Kidney epithelial cell (primary cell): ENCODE measurements around the gene SDK2. TPM values are rescaled to one million over a fixed set of nuclear protein-coding genes. Genes with fewer than 3 reads are reported as not detected.

Experiments
- DNase-seq: peaks from one replicate; pipeline ENCODE4 v3.0.0-alpha.2; 2010; ENCODE audit warnings: low read depth
- H3K27me3 ChIP-seq: 2 replicates; pipeline ENCODE4 v1.6.0; 2011; ENCODE audit warnings: low read length; ENCODE audit not compliant: control insufficient read depth, insufficient read depth
- H3K36me3 ChIP-seq: 2 replicates; pipeline ENCODE4 v1.5.1; 2011; ENCODE audit warnings: low read length; ENCODE audit not compliant: control insufficient read depth, insufficient read depth
- H3K4me3 ChIP-seq: 2 replicates; pipeline ENCODE4 v1.5.1; 2011; ENCODE audit warnings: low read depth, mild to moderate bottlenecking, control low read depth, low read length
- total RNA-seq: library from RNA; depleted of rRNA; stranded (reverse); fragments of >200 nt; gene quantifications from 2 replicates; pipeline ENCODE4 v1.2.3, GENCODE V29; 2015
- TF ChIP-seq, protein P1 (sequence below): IDR thresholded peaks from 2 replicates; pipeline ENCODE4 v1.5.1; 2011; ENCODE audit warnings: mild to moderate bottlenecking, moderate library complexity, low read length, control low read depth, inconsistent platforms; ENCODE audit not compliant: insufficient read depth, poor library complexity, severe bottlenecking

Gene SDK2
- total RNA-seq, 1 donor from 2014 or later, result 1.2 TPM

GRCh38 chr17:73536700-73537605, 107.3 kb downstream of the SDK2 start:
- TF ChIP-seq, protein P1, sequence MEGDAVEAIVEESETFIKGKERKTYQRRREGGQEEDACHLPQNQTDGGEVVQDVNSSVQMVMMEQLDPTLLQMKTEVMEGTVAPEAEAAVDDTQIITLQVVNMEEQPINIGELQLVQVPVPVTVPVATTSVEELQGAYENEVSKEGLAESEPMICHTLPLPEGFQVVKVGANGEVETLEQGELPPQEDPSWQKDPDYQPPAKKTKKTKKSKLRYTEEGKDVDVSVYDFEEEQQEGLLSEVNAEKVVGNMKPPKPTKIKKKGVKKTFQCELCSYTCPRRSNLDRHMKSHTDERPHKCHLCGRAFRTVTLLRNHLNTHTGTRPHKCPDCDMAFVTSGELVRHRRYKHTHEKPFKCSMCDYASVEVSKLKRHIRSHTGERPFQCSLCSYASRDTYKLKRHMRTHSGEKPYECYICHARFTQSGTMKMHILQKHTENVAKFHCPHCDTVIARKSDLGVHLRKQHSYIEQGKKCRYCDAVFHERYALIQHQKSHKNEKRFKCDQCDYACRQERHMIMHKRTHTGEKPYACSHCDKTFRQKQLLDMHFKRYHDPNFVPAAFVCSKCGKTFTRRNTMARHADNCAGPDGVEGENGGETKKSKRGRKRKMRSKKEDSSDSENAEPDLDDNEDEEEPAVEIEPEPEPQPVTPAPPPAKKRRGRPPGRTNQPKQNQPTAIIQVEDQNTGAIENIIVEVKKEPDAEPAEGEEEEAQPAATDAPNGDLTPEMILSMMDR, result no peak
- H3K4me3 ChIP-seq, result no peak overlapping the region
- no peak for DNase-seq
- H3K27me3 ChIP-seq, result no peaks in the 10 kb centered on the region
- no peaks in the 10 kb centered on the region for H3K36me3 ChIP-seq

GRCh38 chr17:73535746-73536145, 108.5 kb downstream of the SDK2 start:
- no peak for DNase-seq
- Histone ChIP-seq H3K4me3 (no peak overlapping the region), H3K36me3 (no peaks in the 10 kb centered on the region), H3K27me3 (no peaks in the 10 kb centered on the region)
- TF ChIP-seq, protein P1, result no peak

GRCh38 chr17:73534209-73534909, 109.9 kb downstream of the SDK2 start:
- Histone ChIP-seq H3K27me3 (no peaks in the 10 kb centered on the region), H3K36me3 (no peaks in the 10 kb centered on the region), H3K4me3 (no peak overlapping the region)
- no peak for DNase-seq
- TF ChIP-seq, protein P1, result no peak

DNA sequence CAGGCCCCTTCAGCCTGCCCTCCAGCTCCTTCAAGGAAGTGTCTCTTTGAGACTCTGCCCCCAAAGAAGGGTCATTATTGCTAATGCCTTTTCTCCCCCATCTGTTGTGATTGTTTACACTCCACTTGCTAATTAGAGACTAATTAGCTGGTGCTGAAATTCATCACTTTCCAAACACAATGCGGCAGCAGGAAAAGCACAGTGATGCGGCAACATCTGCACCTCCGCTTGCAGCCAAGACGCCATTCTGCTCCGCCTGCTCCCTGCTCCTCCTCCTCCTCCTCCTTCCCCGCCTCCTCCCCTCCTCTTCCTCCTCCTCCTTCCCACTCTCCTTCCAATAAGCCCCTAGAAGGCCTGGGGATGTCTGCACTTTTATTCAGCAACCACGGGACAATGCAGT, 110.5 kb downstream of the SDK2 start:
- TF ChIP-seq, protein P1, result no peak
- Histone ChIP-seq H3K4me3 (no peak overlapping the region), H3K36me3 (no peaks in the 10 kb centered on the region), H3K27me3 (no peaks in the 10 kb centered on the region)
- no peak for DNase-seq

- Histone ChIP-seq H3K27me3 (no peaks in the 10 kb centered on the region), H3K4me3 (no peak overlapping the region), H3K36me3 (no peaks in the 10 kb centered on the region)
- TF ChIP-seq, protein P1, result no peak
- DNase-seq, result no peak
Measured at GRCh38 chr17:73533127-73533526, 111.1 kb downstream of the SDK2 start.
